OCI-M2 (cell line): ENCODE measurements around the gene HTR3E.

ENCODE experiments used
- DNase-seq: peaks from one replicate; lab custom pipeline; 2025; ENCODE audit not compliant: unreplicated experiment; lab: John Stamatoyannopoulos, UW

Gene HTR3E

GRCh38 chr3:184154885-184155643 is 58.2 kb downstream of the HTR3E start, which contains the start of gene DVL3:
Gene DVL3 (plus strand): TSS chr3:184155377. CDS start chr3:184155636, 259 bp downstream.
- DNase-seq: no peak

- no peak for DNase-seq
Observed at GRCh38 chr3:184155644-184156521, 59.0 kb downstream of the HTR3E start.

- DNase-seq: no peak
Observed at GRCh38 chr3:184156522-184156955, 59.7 kb downstream of the HTR3E start.
